Measurements from ENCODE around the gene TTC9.

The TTC9 gene

DNA sequence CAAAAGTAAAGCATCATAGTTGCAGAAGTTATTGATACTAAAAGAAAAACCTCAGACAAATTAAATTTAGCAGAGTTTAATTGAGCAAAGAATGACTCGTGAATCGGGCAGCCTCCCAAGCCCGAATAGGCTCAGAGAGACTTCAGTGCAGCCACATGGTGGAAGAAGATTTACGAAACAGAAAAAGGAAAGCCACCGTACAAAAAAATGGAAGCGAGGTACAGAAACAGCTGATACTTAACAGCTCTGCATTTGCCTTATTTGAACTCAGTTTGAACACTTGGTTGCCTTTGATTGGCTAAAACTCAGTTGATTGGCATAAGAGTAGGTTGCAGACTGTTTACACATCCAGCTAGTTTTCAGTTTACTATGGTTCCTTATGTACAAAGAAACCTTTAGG lies 12.9 kb downstream of the TTC9 start:
- TF ChIP-seq, protein P1, sequence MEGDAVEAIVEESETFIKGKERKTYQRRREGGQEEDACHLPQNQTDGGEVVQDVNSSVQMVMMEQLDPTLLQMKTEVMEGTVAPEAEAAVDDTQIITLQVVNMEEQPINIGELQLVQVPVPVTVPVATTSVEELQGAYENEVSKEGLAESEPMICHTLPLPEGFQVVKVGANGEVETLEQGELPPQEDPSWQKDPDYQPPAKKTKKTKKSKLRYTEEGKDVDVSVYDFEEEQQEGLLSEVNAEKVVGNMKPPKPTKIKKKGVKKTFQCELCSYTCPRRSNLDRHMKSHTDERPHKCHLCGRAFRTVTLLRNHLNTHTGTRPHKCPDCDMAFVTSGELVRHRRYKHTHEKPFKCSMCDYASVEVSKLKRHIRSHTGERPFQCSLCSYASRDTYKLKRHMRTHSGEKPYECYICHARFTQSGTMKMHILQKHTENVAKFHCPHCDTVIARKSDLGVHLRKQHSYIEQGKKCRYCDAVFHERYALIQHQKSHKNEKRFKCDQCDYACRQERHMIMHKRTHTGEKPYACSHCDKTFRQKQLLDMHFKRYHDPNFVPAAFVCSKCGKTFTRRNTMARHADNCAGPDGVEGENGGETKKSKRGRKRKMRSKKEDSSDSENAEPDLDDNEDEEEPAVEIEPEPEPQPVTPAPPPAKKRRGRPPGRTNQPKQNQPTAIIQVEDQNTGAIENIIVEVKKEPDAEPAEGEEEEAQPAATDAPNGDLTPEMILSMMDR (IDR thresholded peaks at IDR 0.05; ENCODE audit: low read depth, low read length): no peak
- no peak overlapping the region for H3K27ac ChIP-seq

DNA sequence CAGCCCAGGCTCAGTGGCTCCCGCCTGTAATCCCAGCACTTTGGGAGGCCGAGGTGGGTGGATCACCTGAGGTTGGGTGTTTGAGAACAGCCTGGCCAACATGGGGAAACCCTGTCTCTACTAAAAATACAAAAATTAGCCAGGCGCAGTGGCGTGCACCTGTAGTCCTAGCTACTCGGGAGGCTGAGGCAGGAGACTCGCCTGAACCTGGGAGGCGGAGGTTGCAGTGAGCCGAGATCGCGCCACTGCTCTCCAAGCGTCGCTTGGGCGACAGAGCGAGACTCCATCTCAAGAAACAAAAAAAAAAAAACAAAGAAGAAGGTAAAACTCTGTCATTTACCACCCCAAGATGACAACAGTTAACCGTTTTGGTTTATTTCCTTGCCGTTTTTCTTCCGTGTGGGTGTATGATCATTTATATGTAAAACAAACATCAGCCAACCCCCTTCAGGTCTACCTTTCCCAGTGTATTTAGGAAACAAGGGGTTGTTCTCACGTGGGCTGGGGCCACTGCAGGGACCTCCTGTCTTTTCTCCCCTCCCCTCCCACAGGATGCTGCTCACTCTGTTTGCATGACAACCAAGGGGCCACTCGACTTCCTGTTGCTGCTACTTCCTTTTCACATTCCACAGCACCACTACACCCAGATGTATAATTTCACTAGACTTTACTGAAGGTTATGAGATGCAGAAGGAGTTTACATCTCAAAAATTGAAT lies 13.6 kb downstream of the TTC9 start:
- Histone ChIP-seq H3K27ac (no peak overlapping the region), H3K36me3 (peaks cover 4% of the 10 kb centered on the region), H3K9me3 (ENCODE audit: severe bottlenecking) (no peaks in the 10 kb centered on the region), H3K27me3 (ENCODE audit: insufficient read depth, low read depth, severe bottlenecking) (no peaks in the 10 kb centered on the region), H3K4me3 (ENCODE audit: low read depth, low read length) (no peak overlapping the region)
- DNase-seq: no peak
- TF ChIP-seq, protein P1 (IDR thresholded peaks at IDR 0.05; ENCODE audit: low read depth, low read length): no peak

More for the DNA sequence above, 12.9 kb downstream of the TTC9 start:
- H3K4me3 ChIP-seq (ENCODE audit: low read depth, low read length): no peak overlapping the region
- DNase-seq: no peak
- no peaks in the 10 kb centered on the region for H3K27me3 ChIP-seq (ENCODE audit: insufficient read depth, low read depth, severe bottlenecking)
- no peaks in the 10 kb centered on the region for H3K9me3 ChIP-seq (ENCODE audit: severe bottlenecking)
- H3K36me3 ChIP-seq: peaks cover 4% of the 10 kb centered on the region

DNA sequence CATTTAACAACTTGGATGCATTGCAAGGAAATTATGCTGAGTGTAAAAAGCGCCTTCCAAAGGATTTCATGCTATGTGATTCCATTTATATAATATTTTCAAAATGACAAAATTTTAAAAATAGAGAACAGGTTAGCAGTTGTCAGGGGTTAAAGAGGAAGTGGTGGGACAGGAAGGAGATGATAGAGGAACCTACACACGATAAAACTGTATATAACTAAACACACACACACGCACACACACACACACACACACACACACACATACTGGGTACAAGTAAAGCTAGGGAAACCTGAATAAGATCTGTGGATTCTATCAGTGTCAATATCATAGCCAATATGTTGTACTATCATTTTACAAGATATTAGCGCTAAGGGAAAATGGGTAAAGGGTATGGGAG lies 17.2 kb downstream of the TTC9 start:
- H3K36me3 ChIP-seq: no peaks in the 10 kb centered on the region; the same call in 1 of the 2 replicates
- TF ChIP-seq, protein P1 (IDR thresholded peaks at IDR 0.05; ENCODE audit: low read depth, low read length): no peak
- no peaks in the 10 kb centered on the region for H3K27me3 ChIP-seq (ENCODE audit: insufficient read depth, low read depth, severe bottlenecking)
- no peak for DNase-seq
- no peak overlapping the region for H3K27ac ChIP-seq
- H3K9me3 ChIP-seq (ENCODE audit: severe bottlenecking): no peaks in the 10 kb centered on the region
- H3K4me3 ChIP-seq (ENCODE audit: low read depth, low read length): no peak overlapping the region

DNA sequence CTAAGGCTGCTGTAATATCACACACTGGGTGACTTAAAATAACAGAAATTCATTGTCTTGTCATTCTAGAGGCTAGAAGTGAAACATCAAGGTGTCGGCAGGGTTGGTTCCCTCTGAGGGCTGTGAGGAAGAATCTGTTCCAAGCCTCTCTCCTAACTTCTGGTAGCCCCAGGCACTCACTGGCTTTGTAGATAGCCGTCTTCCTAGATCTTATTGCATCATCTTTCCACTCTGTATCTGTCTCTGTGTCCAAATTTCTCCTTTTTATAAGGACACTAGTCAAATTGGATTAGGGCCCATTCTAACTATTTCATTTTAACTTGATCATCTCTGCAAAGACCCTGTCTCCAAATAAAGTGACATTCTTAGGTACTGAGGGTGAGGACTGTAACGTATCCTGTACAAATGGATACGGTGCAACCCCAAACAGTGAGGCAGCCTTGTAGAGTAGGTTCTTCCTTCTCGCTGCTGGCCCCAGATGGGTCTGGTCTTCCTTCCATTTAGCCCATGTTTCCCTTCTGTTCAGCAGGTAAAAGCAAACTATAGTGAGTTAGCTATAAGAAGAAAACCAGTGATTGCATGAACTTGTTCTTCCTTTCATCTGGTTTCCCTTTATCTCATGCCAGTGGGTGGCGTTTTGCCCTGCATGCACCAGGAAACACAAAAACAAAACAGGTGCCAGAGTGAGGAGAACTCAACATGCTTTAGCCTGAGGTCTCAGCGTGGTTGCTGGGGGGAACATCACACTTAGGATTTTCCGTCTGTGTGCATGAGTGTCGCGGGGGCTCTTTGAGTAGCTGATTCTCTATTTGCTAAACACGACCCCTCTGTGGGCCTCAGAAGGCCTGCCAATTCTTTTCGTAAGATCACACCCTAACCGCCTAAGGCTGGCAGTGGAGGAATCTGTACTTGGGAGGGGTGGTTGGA lies 19.5 kb downstream of the TTC9 start:
- Histone ChIP-seq H3K27ac (no peak overlapping the region), H3K27me3 (ENCODE audit: insufficient read depth, low read depth, severe bottlenecking) (no peaks in the 10 kb centered on the region), H3K4me3 (ENCODE audit: low read depth, low read length) (no peak overlapping the region), H3K9me3 (ENCODE audit: severe bottlenecking) (no peaks in the 10 kb centered on the region), H3K36me3 (no peaks in the 10 kb centered on the region; the same call in 1 of the 2 replicates)
- DNase-seq: no peak
- TF ChIP-seq, protein P1 (IDR thresholded peaks at IDR 0.05; ENCODE audit: low read depth, low read length): no peak

DNA sequence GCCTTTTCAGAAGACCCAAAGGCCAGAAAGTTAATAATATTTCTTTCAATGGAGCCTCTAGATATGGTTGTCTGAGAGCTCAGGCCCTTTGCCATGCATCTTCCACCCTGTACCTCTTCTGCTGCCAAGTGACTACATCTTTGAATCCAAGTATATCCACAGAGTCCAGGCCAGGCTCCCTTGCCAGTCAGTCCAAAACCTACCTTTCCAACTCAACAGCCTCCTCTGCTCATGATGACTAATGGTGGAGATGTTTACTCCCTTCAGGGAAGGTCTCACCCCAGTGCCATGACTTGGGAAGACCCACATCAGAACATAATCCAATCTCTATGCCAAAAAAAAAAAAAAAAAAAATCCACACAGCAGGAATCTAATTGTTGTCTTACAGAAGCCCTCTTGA lies 20.4 kb downstream of the TTC9 start:
- TF ChIP-seq, protein P1 (IDR thresholded peaks at IDR 0.05; ENCODE audit: low read depth, low read length): no peak
- DNase-seq: no peak
- Histone ChIP-seq H3K27me3 (ENCODE audit: insufficient read depth, low read depth, severe bottlenecking) (no peaks in the 10 kb centered on the region), H3K36me3 (peaks cover 4% of the 10 kb centered on the region; the same call in 1 of the 2 replicates), H3K27ac (no peak overlapping the region), H3K9me3 (ENCODE audit: severe bottlenecking) (no peaks in the 10 kb centered on the region), H3K4me3 (ENCODE audit: low read depth, low read length) (no peak overlapping the region)
